ENCODE results near the gene DBNL.
"Not testable (repeated sequence)": the region's sequence is repeated elsewhere in the genome, so short reads cannot be mapped to it uniquely, and the experiment has no call there.

DBNL gene

GRCh38 chr7:44044315-44045225, at the start of gene DBNL:
Gene DBNL (plus strand): TSS chr7:44044702. CDS start chr7:44044738, 36 bp downstream.
- peak; percentile 86 to 93 (median 88) for DNase-seq

GRCh38 chr7:43997532-43997931, 47.0 kb upstream of the DBNL start, which contains the start of gene SPDYE1:
Gene SPDYE1 (plus strand): TSS chr7:43997897. CDS start chr7:43999950, 2,053 bp downstream.
- not testable (repeated sequence) for DNase-seq

- DNase-seq, result not testable (repeated sequence)
These were observed 32.4 kb upstream of the DBNL start for GRCh38 chr7:44012081-44012480.

DNA sequence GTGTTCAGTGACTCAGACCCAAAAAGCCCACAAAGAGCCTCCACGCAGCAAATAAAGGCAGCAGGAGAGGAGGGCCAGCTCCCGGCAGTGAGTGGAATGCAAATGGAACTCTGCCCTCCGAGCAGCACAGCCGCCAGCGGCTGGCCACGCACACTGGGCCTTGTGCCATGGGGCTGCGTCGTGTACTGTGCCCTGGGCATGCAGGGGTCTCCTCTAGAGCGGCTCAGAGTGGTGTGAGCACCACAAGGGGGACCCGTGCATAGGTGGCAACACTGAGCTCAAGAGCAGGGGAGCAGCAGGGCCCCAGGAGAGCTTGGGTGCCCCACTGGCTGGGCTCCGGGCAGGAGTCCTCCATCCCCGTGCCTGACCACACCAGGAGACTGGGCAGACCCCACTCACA, 29.4 kb upstream of the DBNL start:
- not testable (repeated sequence) for DNase-seq

- peak; percentile 96 to 98 (median 97) for DNase-seq
These were observed 25.4 kb upstream of the DBNL start for GRCh38 chr7:44018857-44019807.

- DNase-seq, result not testable (repeated sequence)
These were observed 24.7 kb upstream of the DBNL start for GRCh38 chr7:44019825-44020224.

DNA sequence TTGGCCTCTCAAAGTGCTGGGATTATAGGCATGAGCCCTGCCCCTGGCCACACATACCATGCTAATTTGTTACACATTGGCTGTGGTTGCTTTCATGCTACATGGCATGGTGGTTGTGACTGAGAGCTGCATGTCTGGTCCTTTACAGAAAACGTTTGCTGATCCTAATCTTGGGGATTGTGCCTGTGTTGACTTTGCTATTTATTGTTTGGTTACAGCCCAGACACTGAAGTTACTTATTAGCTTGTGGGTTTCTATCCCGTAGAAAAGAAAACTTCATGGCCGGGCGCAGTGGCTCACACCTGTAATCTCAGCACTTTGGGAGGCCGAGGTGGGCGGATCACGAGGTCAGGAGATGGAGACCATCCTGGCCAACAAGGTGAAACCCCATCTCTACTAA, 22.4 kb upstream of the DBNL start:
- not testable (repeated sequence) for DNase-seq

GRCh38 chr7:44022796-44023467, 21.6 kb upstream of the DBNL start:
- not testable (repeated sequence) for DNase-seq

DNA sequence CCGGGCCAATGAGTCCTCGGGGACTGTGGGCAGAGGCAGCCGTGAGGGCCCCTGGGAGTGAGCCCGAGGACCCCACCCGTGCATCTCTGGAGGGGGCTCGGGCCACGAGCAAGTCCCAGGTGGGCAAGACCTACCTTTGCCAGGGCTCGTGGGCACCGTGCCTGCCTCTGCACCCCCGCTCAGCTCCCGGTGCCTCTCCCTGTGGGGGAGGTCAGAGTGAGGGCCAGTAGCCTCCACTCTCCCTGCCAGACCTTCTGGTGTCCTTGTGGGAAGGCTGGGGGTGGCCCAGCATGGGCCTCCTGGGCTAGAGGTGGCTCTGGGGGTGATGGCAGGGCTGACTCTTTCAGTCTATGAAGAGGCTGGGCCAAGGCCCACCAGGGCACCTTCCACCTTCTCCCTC, 15.1 kb upstream of the DBNL start:
- not testable (repeated sequence) for DNase-seq

DNA sequence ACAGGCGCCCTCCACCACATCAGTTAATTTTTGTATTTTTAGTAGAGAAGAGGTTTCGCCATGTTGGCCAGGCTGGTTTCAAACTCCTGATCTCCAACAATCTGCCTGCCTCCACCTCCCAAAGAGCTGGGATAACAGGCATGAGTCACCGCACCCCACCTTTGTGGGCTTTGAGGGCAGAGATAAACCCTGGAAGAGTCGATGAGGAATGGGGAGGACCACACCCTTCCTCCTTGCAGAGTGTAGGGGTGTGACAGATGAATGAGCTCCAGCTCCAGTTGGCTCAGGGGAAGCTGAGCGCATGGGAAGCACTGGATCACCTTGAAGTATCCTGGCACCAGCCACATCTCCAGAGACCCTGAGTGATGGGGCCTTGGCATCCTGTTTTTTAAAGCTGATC, 14.5 kb upstream of the DBNL start:
- not testable (repeated sequence) for DNase-seq

DNA sequence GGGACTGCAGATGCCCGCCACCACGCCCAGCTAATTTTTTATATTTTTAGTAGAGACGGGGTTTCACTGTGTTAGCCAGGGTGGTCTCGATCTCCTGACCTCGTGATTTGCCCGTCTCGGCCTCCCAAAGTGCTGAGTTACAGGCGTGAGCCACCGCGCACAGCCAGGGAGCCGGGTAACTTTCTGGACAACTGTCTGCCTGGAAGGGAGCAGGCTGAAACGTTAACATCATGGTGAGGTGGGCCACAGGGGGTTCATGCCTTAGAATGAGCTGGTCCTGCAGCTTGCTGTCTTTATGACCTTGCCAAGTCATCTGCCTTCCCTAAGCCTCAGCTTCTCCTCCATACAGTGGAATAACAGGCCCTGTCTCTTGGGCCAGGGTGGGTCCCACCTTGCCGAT, 13.2 kb upstream of the DBNL start:
- DNase-seq, result not testable (repeated sequence)

GRCh38 chr7:44032031-44032430, 12.5 kb upstream of the DBNL start:
- DNase-seq, result not testable (repeated sequence)

DNA sequence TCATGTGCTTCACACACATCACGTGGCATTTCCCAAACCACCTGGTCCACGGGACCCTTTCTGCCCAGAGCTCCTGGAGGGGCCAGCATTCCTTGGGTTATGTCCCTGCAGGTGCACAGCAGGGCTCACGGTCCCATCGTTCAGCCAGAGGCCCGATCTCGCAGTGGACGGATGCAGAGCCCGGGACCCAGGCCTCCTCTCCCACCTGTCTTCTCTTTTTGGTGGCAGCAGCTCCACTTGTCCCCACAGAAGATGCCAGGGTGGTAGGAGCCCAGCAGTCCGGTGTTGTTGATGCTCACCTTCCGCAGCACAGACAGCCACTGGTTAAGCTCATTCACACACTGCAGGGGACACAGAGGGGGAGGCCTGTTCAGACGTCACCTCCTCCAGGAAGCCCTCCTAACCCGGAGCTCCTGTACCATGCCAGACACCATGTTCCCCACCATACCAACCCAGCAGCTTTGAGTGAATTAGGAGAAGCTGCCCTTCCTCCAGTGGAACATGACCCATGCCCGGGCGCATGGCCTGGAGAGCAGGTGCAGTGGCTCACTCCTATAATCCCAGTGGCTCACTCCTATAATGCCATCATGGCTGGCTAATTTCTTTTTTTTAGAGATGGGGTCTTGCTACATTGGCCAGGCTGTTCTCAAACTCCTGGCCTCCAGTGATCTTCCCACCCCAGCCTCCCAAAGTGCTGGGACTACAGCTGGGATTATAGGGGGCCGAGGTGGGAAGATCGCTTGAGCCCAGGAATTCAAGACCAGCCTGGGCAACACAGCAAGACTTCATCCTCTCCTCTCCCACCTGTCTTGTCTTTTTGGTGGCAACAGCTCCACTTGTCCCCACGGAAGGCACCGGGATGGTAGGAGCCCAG, 10.3 kb upstream of the DBNL start:
- DNase-seq, result not testable (repeated sequence)

DNA sequence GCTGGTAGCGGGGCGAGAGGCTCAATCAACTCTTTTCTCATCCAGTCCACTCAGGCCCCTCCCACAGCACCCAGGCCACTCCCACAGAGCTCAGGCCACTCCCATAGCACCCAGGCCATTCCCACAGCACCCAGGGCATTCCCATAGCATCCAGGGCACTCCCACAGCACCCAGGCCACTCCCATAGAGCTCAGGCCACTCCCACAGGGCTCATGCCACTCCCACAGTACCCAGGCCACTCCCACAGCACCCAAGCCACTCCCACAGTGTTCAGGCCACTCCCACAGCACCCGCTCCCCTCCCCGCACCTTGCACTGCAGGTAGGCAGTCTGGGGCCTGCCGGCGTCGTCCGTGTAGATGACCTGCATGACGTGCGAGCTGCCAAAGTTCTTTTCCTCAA, 8.1 kb upstream of the DBNL start:
- DNase-seq, result peak in 1 of 4 experiments; percentile 22

GRCh38 chr7:44037951-44038350, 6.6 kb upstream of the DBNL start:
- not testable (repeated sequence) for DNase-seq

- not testable (repeated sequence) for DNase-seq
These were observed 5.9 kb upstream of the DBNL start for GRCh38 chr7:44038553-44038952.

DNA sequence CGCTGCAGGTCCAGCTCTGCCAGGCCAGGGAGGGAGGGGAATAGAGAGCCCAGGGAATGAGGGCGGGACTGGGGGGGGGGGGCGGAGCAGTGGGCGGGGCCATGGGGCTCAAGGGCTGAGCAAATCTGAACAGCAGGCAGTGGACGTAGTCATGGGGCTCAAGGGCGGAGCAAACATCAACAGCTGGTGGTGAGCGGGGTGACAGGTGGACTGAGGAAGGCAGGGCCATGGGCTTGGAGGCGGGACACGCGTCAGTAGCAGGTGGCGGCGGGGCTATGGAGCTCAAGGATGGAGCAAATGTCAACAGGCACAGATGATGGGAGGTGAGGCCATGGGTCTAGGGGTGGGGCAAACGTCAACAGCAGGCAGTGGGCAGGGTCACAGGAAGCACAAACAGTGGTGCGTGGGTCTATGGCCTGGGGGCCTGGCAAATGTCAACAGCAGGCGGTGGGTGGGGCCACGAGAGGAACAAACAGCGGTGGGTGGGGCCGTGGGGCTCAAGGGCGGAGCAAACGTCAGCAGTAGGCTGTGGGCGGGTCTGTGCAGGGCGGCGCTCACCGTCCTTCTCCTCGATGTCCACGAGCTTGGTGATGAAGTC, 5.4 kb upstream of the DBNL start:
- peak; percentile 41 to 73 (median 44) for DNase-seq

DNA sequence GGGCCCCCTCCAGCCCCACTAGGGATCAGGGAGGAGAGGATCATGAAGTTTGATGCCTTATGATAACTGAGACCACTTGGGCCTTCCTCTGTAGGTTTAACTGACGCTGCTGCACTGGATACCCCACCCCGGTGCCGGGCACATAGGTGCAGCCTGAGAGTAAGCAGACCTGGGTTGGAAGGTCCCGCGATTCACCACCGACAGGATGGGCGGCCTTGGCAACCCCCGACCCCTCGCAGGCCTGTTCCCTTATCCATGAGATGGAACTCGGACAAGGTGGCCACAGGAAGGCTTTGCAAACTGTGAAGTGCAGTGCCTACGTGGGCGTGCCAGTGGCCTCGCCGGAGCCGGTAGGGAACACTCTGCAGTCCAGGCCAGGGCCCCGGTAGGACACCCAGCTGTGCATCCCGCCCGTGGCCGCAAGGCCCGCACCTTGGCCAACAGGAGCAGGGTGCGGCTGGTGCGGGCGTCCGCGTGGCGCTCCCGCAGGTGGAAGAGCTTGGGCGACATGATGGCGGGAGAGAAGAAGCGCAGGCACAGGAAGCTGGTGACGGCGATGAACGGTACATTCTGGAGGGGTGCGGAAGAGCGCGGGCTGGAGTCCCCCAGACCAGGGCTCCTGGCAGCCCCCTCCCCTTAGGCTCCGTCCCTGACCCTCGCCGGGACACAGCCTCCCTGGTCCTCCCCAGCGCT, 4.6 kb upstream of the DBNL start:
- not testable (repeated sequence) for DNase-seq

DNA sequence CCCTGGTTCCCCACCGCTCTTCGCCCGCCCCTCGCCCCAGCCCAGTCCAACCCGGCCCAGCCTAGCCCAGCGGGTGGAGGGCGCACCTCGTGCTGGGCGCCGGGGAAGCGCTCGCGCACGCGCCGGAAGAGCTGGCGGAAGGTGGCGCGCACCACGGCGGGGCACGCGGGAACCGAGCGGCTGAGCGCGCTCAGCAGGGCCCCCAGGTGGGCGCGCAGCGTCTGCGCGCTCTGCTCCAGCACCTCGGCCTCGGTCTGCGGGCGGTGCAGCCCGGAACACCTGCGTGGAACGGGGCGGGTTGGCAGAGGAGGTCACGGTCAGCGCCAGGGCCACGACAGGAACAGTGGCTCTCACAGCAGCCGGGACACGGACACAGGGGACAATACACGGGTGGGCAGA, 4.0 kb upstream of the DBNL start:
- DNase-seq, result peak in 3 of 4 experiments; percentile 22 to 50 (median 44)

DNA sequence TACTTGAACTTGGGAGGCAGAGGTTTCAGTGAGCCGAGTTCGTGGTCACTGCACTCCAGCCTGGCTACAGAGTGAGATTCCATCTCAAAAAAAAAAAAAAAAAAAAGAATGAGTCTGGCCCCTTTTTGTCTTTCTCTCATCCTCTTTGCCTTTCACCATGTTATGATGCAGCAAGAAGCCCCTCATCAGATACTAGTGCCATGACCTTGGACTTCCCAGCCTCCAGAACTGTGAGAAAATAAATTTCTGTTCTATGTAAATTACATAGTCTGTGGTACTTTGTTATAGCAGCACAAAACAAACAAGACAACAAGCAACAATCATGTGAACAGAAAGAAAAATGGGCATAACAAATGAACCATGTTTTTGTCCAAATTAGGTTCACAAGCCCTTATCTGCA, 2.3 kb upstream of the DBNL start:
- no peak for DNase-seq
